SIG-M5 treated with dmso at 0.1 percent for 504 hours (cell line): ENCODE measurements around the gene NINJ2.

Source experiments
- DNase-seq: peaks from one replicate; lab custom pipeline; 2025; ENCODE audit not compliant: unreplicated experiment; lab: John Stamatoyannopoulos, UW

The NINJ2 gene

DNA sequence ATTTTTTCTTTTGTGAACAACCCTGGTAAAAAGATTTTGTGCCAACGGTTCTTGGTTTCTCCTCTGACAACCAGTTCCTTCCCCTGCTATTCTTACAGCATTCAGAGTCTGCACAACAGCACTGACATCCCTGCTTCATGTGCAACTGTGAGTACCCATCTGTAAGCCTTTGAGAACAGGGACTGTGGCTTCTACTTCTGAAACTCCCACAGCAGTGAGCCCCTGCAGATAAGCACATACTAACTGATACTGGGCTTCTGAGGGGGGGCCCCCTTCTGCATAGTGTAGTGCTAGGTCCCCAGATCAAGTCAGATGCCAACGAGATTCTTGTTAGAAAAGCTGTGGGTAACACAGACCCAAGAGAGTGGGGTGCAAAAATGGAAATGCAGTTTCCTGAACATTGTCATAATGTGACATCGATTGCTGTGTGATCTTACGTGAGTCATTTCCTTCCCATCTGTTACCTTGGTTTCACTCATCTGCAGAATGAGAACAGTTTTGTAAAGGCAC lies 11.1 kb upstream of the NINJ2 start:
- DNase-seq: peak; percentile 19

DNA sequence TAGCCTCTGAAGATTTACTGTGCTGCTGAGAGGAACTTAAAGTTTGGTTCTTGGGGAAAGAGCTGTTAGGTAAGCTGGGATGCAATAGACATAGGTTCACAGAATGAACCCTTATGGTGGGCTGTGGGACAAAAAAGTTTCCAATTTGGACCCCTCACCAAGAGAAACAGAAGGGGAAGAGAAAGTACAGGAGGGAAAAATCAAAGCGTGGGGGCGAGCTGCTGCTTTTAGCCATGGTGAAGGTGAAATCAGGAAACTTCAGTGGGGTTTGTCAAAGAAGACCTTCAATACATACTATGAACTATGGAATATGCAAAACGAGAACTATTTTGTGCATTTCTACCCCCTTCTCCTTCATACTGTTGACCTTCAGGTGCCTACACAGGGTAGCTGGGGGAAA lies 10.6 kb upstream of the NINJ2 start:
- no peak for DNase-seq

DNA sequence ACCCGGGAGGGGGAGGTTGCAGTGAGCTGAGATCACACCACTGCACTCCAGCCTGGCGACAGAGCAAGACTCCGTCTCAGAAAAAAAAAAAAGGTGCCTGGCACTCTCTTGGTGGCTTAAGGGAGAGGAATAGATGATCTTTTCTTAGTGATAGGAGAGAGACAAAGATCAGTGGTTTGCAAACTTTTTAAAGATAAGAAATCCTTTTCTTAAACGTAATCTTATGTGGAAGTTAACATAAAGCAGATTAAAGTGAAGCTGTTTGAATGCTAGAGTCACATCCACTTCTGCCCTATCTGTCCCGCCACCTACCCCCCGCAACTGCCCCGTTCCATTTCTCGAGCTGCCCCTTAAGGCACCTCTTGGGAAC lies 6.3 kb upstream of the NINJ2 start:
- no peak for DNase-seq

DNA sequence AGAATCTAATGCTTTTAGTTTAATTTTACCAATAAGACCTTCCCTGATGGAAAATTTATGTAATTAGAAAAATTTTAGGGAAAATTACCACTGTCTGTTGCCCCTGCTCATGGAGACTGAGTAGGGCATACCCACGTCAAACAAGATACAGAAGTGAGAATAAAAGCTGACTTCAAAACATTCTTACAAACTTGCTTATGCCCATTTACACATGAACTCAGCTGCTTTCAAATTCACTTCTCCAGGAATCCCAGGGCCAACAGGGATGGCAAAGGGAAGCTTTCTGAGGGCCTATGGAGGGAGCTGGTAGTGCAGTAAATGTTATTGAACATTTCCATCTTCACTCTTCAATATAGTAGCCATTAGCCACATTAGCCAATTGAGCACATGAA lies 4.8 kb upstream of the NINJ2 start:
- no peak for DNase-seq

DNA sequence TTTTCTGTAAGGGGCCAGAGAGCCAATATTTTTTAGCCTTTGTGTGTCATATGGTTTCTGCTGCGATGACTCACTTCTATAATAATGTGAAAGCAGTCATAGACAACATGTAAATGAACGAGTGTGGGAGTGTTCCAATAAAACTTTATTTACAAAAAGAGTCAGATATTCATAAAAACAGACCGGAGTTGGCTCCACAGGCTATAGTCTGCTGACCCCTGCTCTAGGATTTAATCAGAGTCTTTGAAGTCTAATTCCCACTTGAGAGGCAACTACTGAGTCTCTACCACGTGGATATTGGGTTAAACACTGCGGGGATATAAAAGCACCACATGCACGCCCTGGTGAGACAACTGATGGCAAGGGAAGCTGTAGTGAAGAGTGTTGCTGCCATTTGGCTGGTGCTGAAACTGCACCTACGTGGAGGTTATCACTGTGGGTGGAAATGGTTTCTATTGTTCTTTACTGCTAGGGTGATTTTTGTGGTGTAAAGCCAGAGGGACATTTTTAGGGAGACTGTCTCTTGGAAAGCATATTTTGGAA lies 3.6 kb upstream of the NINJ2 start:
- no peak for DNase-seq

DNA sequence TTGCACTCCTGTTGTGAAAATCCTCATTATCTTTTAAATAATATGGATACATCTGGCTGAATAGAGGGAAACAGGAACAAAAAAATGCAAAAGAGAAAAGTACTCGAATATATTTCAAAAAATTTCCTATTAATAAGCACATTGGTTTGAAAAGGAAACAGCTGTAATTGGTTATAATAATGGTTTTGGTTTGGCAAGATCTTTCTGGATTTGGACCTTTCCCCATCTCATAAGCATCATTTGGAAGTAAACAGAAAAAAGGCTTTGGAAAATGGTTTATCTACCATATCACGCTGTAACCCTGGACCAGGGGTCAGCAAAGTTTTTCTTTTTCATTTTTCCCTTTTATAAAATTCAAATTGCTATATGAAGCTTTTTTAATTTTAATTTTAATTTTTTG lies 2.8 kb upstream of the NINJ2 start:
- no peak for DNase-seq

DNA sequence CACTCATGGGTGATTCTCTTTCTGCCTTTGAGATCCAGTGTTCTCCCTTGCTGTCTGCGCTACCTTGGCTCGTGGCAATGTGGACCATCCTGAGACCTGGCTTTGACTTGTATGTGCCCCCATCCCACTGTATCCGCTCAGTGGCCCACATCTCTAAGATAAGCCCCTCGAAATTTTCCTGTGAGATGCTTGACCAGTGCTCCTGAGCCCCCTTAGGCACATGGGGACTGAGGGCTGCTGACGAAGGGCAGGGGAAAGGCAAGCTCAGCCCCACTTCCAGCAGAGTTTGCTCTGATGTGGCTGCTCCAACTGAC lies 1.5 kb upstream of the NINJ2 start:
- DNase-seq: no peak

DNA sequence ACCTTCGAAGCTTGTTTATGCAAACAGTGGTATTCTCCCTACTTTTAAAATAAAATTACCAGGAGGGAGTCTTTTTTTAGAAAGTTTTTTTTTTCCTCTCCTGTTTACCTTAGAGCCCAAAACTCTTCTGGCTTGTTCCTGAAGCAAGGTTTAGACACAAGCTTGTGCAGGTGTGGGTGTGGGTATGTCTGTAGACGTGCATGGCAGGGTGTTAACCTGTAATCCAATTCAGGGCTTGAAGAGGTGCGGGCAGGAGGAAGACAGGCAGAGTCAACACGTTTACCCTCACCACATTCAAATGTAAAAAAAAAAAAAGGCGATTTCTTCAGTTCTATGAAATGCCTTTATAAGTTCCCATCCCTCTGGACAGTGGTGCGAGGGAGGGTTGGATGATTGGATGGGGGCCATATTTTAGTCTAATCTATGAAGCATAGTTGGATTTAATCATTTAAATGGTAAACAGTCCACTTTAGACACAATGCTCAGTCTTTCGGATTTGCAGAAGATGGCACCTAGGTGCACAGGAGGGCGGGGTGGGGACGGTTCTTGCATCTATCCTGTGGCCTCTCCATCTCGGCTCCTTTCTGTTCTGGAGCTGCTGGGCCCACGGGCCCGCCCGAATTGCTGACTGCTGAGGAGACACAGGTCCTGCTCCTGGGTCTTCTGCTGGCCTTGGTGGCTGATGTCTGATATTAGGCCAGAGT lies 982 bp upstream of the NINJ2 start:
- no peak for DNase-seq

DNA sequence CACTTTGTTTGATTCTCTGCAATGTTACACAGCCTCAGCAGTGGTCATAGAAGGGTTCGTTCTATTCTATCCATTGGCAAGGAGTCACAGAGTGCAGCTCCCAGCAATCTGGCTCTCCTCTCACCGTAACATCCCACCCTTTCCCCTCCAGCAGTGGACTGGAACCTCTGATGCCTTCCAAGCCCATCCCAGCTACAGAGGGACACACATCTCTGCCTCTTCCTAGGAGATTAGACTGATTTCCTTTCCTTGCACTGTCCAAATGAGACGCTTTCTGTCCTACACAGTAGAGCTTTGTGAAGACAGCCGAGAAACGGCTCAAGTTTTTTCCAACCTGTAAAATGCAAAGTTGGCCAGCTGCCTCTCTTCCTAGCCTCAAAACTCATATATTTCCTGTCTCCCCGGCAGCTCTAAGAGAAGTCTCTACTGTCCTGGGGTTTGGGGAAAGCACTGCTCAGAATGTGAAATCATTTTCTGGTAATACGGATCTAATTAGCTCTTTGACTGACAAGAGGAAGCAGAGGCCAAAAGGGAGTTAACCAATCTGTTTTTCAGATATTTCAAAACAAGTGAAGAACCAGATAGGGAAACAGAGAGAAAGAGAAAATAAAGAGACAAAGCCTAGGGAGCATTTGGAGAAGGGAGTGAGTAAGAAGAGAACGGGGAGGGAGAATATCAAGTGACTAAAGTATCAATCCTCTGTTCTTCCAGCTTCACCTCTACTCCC lies 516 bp downstream of the NINJ2 start:
- peak; percentile 61 for DNase-seq

DNA sequence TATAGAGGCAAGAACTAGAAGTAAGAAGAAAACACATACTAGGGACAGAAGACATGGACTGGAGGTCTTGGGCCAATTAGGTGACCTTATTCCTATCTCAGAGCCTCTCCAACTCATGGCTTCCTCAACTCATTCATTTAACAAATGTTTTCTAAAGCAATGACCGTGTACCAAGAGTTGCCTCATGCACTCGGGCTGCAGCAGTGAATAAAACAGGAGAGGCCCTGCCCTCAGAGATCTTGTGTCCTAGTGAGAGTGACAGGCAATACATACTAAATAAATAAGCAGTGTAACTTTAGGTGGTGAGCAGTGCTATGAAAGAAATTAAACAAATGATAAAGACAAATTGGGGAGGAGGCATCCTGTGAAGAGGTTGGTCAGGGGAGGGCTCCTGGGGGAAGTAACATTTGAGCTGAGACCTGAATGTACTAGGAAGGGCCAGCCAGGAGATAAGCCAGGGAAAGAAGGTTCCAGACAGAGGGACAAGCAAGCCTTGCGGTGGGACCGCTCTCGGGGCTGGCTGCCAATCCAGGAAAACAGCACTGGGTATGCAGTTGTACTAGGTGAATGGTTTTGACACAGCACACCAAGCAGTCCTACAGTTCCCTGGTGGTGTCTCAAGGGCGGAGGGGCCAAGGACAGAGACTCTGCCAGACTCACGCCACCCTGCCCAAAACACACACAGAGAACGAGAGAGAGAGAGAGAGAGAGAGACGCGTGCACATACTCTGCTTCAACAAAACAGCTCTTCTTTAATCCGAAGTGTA lies 1.3 kb downstream of the NINJ2 start:
- DNase-seq: no peak

DNA sequence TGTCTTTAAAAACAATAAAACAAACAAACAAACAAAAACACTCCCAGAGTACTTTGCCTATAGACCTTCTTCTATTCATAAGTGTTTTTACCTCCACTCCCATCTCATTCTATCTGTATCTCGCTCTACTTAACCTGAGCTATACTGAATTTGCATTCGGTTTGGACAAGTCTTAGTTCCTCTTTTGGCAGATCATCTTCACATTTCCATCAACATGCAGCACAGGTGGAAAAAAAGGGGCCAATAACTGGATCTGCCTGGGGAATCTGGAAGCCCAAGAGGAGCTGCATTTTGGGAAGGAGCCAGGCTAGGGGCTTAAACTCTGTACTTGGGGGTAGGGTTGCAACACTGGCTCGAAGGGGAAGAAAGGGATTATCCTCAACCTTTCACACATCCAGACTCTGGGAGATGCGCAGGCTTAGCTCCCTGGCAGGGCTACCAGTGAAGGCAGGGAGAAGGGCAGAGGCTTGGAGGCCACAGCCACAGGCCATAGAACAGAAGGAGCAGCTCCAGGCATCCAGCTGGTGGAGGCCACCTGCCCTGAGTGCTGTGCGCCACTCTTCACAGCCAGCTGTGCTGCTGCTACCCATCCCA lies 4.1 kb downstream of the NINJ2 start:
- no peak for DNase-seq

DNA sequence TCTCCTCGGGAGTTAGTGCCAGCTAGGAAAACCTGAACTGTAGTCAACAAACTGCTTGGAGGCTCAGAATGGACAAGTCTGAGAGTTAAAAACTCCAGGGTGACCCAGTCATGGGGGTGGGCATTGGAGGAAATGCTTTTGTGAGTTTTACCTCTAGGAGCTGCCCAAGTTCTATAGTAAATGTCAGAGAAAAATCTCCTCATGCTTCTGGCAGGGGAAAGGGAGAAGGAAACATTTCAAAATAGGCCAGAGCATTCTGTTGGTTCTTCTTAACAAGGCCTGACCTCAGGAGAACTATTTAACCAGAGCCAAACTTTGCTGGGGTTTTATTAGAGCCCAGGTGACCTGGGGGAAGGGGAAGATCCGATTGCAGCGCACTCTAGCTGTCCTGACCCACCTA lies 12.3 kb downstream of the NINJ2 start:
- DNase-seq: no peak

DNA sequence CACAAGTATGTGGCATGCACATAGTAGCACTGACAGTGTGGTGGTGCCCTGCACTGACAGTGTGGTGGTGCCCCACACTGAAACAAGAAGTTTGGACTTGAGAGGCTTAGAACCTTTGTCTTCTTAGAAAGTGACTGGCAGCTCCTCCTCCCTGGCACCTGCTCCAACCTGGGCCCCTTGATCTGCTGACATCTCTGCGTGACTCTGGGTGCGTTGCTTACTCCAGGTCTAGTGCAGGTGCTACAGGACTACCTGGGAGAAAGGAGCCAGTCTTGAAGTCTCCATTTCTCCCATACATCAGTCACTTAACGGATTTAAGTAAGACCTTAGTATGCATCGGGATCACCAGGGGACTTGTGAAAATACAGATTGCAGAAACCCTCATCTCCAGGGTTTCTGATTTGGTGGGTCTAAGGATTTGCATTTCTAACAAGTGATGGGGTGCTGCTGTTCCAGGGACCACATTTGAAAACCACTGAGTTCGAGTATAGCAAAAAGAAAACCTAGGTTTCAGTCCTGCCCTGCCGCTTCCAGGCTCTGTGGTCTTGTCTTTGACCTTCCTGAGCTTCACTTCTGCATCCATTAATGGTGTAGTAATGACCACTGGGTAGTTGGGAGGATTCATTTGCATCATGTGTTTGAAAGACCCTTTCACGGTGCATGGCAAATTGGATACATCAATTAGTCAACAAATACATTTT lies 15.7 kb downstream of the NINJ2 start:
- DNase-seq: no peak

DNA sequence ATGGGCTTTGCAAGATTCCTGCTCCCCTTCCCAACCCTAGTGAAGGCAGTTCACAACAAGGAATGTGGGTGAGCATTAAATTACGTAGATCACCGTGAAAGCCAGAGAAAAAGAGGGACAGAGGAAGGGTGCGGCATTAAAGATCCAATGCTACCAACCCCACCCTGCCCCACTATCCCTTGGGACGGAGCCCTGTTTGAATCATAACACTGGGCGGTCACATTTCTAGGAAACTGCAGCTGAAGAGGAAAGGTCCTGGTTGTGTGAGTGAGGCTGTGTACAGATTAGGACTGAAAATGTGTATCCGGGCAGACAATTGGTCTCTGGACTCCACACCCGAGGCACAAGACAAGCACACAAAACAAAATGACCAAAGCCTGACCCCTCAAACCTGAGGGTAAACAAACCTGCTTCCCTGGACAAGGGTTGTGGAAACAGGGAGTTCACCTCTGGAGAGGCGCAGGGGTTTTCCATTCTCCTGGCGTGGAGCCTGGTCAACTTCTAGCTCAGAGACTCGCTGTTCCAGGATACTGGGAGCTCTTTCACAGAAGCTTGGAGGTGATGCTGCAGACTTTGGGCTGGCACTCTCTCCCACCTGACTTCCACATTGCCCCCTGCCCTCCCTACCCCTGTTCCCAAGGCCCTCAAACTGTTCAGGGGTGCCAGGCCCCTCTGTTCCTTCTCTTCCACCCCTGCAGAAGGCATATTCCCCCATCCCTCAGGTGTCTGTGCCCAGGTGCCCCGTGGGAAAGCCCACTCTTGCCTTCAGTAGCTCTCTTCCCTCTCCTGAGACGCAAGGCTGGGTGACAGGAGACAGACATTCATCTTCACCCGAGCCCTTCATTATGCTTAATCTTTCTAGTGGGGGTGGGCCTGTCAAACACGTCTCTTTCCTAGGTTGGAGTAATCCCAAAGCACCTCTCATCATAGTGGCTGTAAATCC lies 16.5 kb downstream of the NINJ2 start:
- no peak for DNase-seq

DNA sequence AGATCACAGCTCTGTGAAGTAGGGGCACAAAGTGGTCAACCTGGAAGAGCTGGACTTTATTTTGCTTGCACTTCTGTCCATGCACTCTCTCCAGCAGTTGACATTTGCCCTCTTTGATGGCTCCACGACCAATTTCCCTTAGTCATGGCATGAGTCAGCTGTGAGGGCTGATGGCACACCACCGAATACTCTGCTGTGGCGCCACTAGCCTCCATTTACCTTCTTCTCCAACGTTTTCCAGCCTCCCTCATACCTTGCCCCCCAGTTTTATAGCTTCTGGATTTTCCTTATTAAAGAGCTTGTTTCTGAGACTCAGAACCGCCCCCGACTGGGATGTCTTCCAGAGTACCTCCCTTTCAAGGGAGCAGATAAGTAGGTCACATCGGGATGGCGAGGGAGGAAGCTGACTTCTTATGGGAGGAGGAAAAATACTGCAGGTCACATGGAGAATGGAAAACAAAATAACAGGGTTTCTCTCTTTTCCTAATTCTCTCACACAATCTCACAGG lies 17.6 kb downstream of the NINJ2 start:
- DNase-seq: no peak

DNA sequence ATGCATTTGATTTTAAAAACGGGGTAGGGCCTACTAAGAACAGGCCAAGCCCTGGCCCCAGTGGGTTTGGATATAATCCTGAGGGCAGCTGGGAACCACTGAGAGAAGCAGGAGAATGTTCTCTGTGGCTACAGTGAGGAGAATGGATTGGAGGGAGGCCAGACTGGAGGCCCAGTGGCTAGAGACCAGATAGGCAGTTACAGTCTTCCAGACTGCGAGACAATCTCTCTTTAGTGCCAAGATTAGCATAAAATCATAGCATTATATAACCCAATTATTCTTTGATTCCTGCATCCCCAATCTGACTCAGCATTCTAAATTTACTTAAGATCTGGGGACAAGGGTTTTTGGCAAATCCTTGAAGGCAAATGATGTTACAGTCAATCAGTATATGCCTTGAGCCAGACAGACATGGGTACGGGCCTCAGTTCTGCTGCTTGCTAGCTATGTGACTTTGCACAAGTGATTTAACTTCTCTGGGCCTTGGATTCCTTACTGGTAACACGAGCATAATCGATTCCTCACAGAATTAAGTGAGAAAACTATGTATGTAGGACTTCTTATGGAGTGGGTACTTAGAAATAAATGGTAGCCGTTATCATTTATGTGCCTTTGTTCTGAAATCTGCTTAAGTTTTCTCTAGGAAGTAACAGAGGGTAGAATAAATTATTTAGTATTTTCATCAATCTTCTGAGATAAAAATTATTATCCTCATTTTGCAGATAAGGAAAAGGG lies 18.3 kb downstream of the NINJ2 start:
- no peak for DNase-seq

DNA sequence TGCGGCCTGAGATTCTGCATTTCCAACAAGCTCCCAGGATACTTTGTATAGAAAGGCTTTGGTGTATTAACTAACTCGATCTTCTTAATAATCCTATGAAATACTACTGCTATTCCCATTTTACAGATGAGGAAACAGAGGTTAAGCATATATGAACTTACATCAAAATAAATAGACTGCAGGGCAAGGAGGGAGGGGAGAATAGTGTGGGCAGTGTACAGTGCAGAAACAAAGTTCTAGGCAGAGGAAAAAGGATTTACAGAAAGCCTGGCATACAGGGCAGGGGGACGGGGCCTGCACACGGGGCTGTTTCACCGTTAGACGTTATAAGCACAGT lies 19.0 kb downstream of the NINJ2 start:
- no peak for DNase-seq

DNA sequence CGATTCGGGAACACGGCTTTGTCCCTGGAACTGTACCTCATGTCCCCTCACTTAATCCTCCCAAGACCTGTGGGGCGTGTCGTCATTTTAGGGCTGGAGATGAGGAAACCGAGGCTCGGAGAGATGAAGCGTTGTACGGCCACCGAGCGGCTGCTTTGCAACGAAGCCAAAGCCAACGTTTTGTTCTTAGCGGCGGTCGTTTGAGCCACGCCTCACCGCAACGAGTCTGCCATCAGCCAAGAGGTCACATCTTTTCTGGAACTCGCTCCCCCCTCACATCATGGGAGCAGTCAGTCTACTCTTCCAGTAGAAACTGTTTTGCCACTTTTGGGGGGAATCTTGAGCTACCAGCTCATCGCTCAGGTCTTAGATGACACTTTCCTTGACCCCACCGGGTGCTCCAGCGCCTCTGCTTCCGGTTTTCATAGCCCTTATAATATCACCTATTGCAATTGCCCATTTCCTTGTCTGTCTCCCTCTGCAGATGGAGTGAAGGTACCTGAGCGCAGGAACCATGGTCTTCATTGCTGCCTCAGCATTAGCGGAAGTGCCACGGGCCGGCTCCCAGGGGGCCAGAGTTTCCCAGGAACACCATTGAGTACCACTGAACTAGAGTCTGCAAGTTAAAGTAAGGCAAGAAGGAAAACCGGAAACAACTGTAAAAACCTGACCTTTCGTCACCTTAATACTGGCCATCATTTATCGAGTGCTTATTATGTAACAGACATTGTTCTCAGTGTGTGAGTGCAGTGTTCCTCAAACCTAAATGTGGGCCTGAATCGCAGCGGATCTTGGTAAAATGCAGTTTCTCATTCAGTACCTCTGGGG lies 19.6 kb downstream of the NINJ2 start:
- peak; percentile 26 for DNase-seq
